SK-N-SH (cell line): ENCODE results near the gene C16orf96. TPM values are rescaled to one million over a fixed set of nuclear protein-coding genes. Genes with fewer than 3 reads are reported as not detected.

Source experiments
- CTCF ChIA-PET: fragments of 300-600, 350-600 bp; formaldehyde crosslinking; extraction: SDS; loops from one replicate; lab custom pipeline; 2021; lab: Yijun Ruan, JAX
- POLR2A ChIA-PET: fragments of 350-600 bp; sonication (Branson Sonifier 250); formaldehyde crosslinking; extraction: SDS; loops from one replicate; lab custom pipeline; 2020; ENCODE audit warnings: antibody characterized with exemption, inconsistent platforms; lab: Yijun Ruan, JAX
- DNase-seq: peaks from one replicate; pipeline ENCODE4 v3.0.0; 2012
- H2AFZ ChIP-seq: fragments of 200-600 bp; sonication (generic); 2 replicates; pipeline ENCODE4 v1.8.1; 2016; ENCODE audit warnings: antibody characterized with exemption, mild to moderate bottlenecking, low read depth
- H3F3A ChIP-seq: fragments of 200-600 bp; sonication (generic); replicated peaks from 2 replicates; pipeline ENCODE3; 2016; ENCODE audit warnings: antibody characterized with exemption, mild to moderate bottlenecking; ENCODE audit not compliant: insufficient read depth
- H3K27ac ChIP-seq, 2 experiments: fragments of 200-500 bp in 1 of 2; fragments of 200-600 bp in 1 of 2; sonication (Bioruptor generic) in 1 of 2; sonication (generic), shearing (Covaris generic) in 1 of 2; 2 replicates each; pipeline versions ENCODE4 v1.5.1 to v1.6.1; 2014 to 2016; ENCODE audit warnings: low read depth in 2 of 2, inconsistent platforms in 1 of 2, low read length in 1 of 2, mild to moderate bottlenecking in 1 of 2, mixed read lengths in 1 of 2
- H3K27me3 ChIP-seq: fragments of 200-600 bp; sonication (generic), shearing (Covaris generic); 2 replicates; pipeline ENCODE4 v1.6.1; 2016; ENCODE audit warnings: mixed run types; ENCODE audit not compliant: insufficient read depth
- H3K36me3 ChIP-seq, 2 experiments: fragments of 200-500 bp in 1 of 2; fragments of 200-600 bp in 1 of 2; sonication (Bioruptor generic) in 1 of 2; sonication (generic) in 1 of 2; replicated peaks in 1 of 2; 2 replicates each; pipeline versions ENCODE3 to v1.5.1; 2014 to 2016; ENCODE audit warnings: low read length in 1 of 2, mild to moderate bottlenecking in 1 of 2; ENCODE audit not compliant: insufficient read depth in 2 of 2, control insufficient read depth in 1 of 2
- H3K4me1 ChIP-seq, 2 experiments: fragments of 200-500 bp in 1 of 2; fragments of 200-600 bp in 1 of 2; sonication (Bioruptor generic) in 1 of 2; sonication (generic), shearing (Covaris generic) in 1 of 2; 2 replicates each; pipeline versions ENCODE4 v1.5.1 to v1.6.1; 2014 to 2016; ENCODE audit warnings: low read depth in 1 of 2, low read length in 1 of 2, mixed run types in 1 of 2; ENCODE audit not compliant: insufficient read depth in 2 of 2, control insufficient read depth in 1 of 2
- H3K4me2 ChIP-seq: fragments of 200-600 bp; sonication (generic), shearing (Covaris generic); 2 replicates; pipeline ENCODE4 v1.6.1; 2017; ENCODE audit warnings: mixed run types
- H3K4me3 ChIP-seq, 2 experiments: fragments of 200-500 bp in 1 of 2; fragments of 200-600 bp in 1 of 2; sonication (Bioruptor generic) in 1 of 2; sonication (generic), shearing (Covaris generic) in 1 of 2; 2 replicates each; pipeline versions ENCODE4 v1.5.1 to v1.8.1; 2014 to 2016; ENCODE audit warnings: low read depth in 2 of 2, inconsistent platforms in 1 of 2, low read length in 1 of 2, mild to moderate bottlenecking in 1 of 2, mixed read lengths in 1 of 2, moderate library complexity in 1 of 2
- H3K79me2 ChIP-seq: fragments of 200-600 bp; sonication (generic); 2 replicates; pipeline ENCODE4 v1.8.1; 2017; ENCODE audit warnings: mild to moderate bottlenecking; ENCODE audit not compliant: insufficient read depth
- H3K9ac ChIP-seq: fragments of 200-600 bp; sonication (generic); 2 replicates; pipeline ENCODE4 v1.6.1; 2017; ENCODE audit warnings: mixed run types
- H3K9me2 ChIP-seq: fragments of 200-600 bp; sonication (generic); 2 replicates; pipeline ENCODE4 v1.6.1; 2017; ENCODE audit warnings: mixed run types
- H3K9me3 ChIP-seq: fragments of 200-600 bp; sonication (generic); 2 replicates; pipeline ENCODE4 v1.6.1; 2017; ENCODE audit warnings: mixed run types, mild to moderate bottlenecking, moderate library complexity
- H4K20me1 ChIP-seq: fragments of 200-600 bp; sonication (generic); 2 replicates; pipeline ENCODE4 v1.6.1; 2017; ENCODE audit warnings: mild to moderate bottlenecking, mixed run types; ENCODE audit not compliant: insufficient read depth
- CTCF ChIP-seq: fragments of 200-600 bp; sonication (generic); IDR thresholded peaks from 2 replicates; pipeline ENCODE4 v1.6.1; 2017; ENCODE audit warnings: antibody characterized with exemption, mild to moderate bottlenecking, moderate library complexity
- EZH2phosphoT487 ChIP-seq: fragments of 200-600 bp; sonication (generic); IDR thresholded peaks from 2 replicates; pipeline ENCODE4 v1.6.1; 2017; ENCODE audit warnings: low read depth, mixed run types, mild to moderate bottlenecking, antibody characterized with exemption, moderate library complexity, borderline replicate concordance
- GATA2 ChIP-seq: sonication (generic); formaldehyde crosslinking; IDR thresholded peaks from 2 replicates; pipeline ENCODE4 v1.5.0; 2020; ENCODE audit warnings: mild to moderate bottlenecking, missing genetic modification reagents
- IRF3 ChIP-seq: fragments of 150-350 bp; IDR thresholded peaks from 2 replicates; pipeline ENCODE4 v1.6.1; 2016; ENCODE audit warnings: mild to moderate bottlenecking, low read depth, low read length
- JUND ChIP-seq: IDR thresholded peaks from 2 replicates; pipeline ENCODE4 v1.4.0; 2012
- MAX ChIP-seq: IDR thresholded peaks from 2 replicates; pipeline ENCODE4 v1.4.0; 2012; ENCODE audit warnings: low read depth
- MXI1 ChIP-seq: IDR thresholded peaks from 2 replicates; pipeline ENCODE4 v1.6.1; 2012; ENCODE audit warnings: mild to moderate bottlenecking, low read depth, low read length, improper control_type of control experiment
- NRF1 ChIP-seq: IDR thresholded peaks from 2 replicates; pipeline ENCODE4 v1.6.1; 2012; ENCODE audit warnings: low read depth, mild to moderate bottlenecking, low read length
- POLR2AphosphoS5 ChIP-seq: IDR thresholded peaks from 2 replicates; pipeline ENCODE4 v1.6.1; 2012; ENCODE audit warnings: low read depth, low read length
- RAD21 ChIP-seq: IDR thresholded peaks from 2 replicates; pipeline ENCODE4 v1.6.1; 2012; ENCODE audit warnings: mild to moderate bottlenecking, low read length
- RFX5 ChIP-seq: IDR thresholded peaks from 2 replicates; pipeline ENCODE4 v1.6.1; 2012; ENCODE audit warnings: mild to moderate bottlenecking, improper control_type of control experiment, low read length
- RXRA ChIP-seq: IDR thresholded peaks from 2 replicates; pipeline ENCODE4 v1.4.0; 2012; ENCODE audit warnings: low read depth, mild to moderate bottlenecking, borderline replicate concordance
- SIN3A ChIP-seq: IDR thresholded peaks from 2 replicates; pipeline ENCODE4 v1.6.1; 2012; ENCODE audit warnings: low read depth, mild to moderate bottlenecking, low read length, moderate library complexity, borderline replicate concordance
- SMC3 ChIP-seq: IDR thresholded peaks from 2 replicates; pipeline ENCODE4 v1.6.1; 2012; ENCODE audit warnings: low read depth, low read length, improper control_type of control experiment
- USF1 ChIP-seq: IDR thresholded peaks from 2 replicates; pipeline ENCODE4 v1.4.0; 2012; ENCODE audit warnings: low read depth, borderline replicate concordance
- USF2 ChIP-seq: fragments of 150-350 bp; IDR thresholded peaks from 2 replicates; pipeline ENCODE4 v1.6.1; 2017; ENCODE audit warnings: antibody characterized with exemption, low read length, low read depth, borderline replicate concordance
- YY1 ChIP-seq: IDR thresholded peaks from 2 replicates; pipeline ENCODE4 v1.4.0; 2012; ENCODE audit warnings: low read depth, mild to moderate bottlenecking
- ZBTB33 ChIP-seq: IDR thresholded peaks from 2 replicates; pipeline ENCODE4 v1.4.0; 2012; ENCODE audit warnings: low read depth, borderline replicate concordance
- WGBS: methylation state at CpG from one replicate; pipeline ENCODE4 v1.1.6; 2017; ENCODE audit warnings: low lambda C conversion rate; 5-methylcytosine and 5-hydroxymethylcytosine counted together
- polyA plus RNA-seq, 3 experiments: library from polyadenylated mRNA; depleted of rRNA; stranded (reverse); fragments of >200 nt; gene quantifications; 2 replicates each; pipeline ENCODE4 v1.2.3, GENCODE V29; 2012

C16orf96 gene
- polyA plus RNA-seq, 1 of the 3 experiments (the other 2 are of a cell fraction): 0.05 TPM

GRCh38 chr16:4612474-4612931 is 56.4 kb downstream of the C16orf96 start:
- no peaks in the 10 kb centered on the region for H3K9me3 ChIP-seq
- DNase-seq: peak; percentile 63
- peak overlapping the region; percentile 88; the same call in 1 of the 2 replicates for H3K4me2 ChIP-seq
- H3K79me2 ChIP-seq: peaks cover 51% of the 10 kb centered on the region
- peaks cover 13 to 27% of the 10 kb centered on the region in 2 experiments; a peak in 3 of 4 replicates for H3K4me1 ChIP-seq
- ChIA-PET CTCF (interaction anchor here (1.7 to 2.1 kb wide), 2 partner anchors 11 to 64 kb away, joined by 7 to 10 read pairs; partner anchors contain the start of gene MGRN1), POLR2A (no interaction called here)
- H2AFZ ChIP-seq: no peak overlapping the region
- H3K9me2 ChIP-seq: no peaks in the 10 kb centered on the region
- H3K4me3 ChIP-seq: peak overlapping the region; percentile 6 to 94; a peak in 2 of 4 replicates
- no peak overlapping the region for H3K9ac ChIP-seq
- no peaks in the 10 kb centered on the region for H3K27me3 ChIP-seq
- H3K27ac ChIP-seq: no peak overlapping the region
- H3K36me3 ChIP-seq: peaks cover 0 to 16% of the 10 kb centered on the region in 2 experiments
- H3F3A ChIP-seq: peaks cover 13% of the 10 kb centered on the region
- WGBS: 90% methylated on average over 7 of the region's 7 CpGs
- peaks cover 40% of the 10 kb centered on the region for H4K20me1 ChIP-seq
- TF ChIP-seq CTCF (peak; percentile 9; the same call in 1 of the 2 replicates), RAD21 (no peak), USF2 (no peak)
- TF ChIP-seq, all 33 proteins: peak for 1

- H2AFZ ChIP-seq: no peak overlapping the region
- peaks cover 0 to 14% of the 10 kb centered on the region in 2 experiments for H3K36me3 ChIP-seq
- H3K4me3 ChIP-seq: peak overlapping the region; percentile 83 to 94
- peak; percentile 48 for DNase-seq
- 73% methylated on average over 8 of the region's 14 CpGs for WGBS
- ChIA-PET POLR2A (no interaction called here), CTCF (interaction anchor here (1.7 to 2.1 kb wide), 2 partner anchors 11 to 65 kb away, joined by 7 to 10 read pairs; partner anchors contain the start of gene MGRN1)
- peak overlapping the region; percentile 80 for H3K9ac ChIP-seq
- H3K4me1 ChIP-seq: peaks cover 13 to 32% of the 10 kb centered on the region in 2 experiments; a peak in 3 of 4 replicates
- H3K79me2 ChIP-seq: peaks cover 55% of the 10 kb centered on the region
- H3F3A ChIP-seq: peaks cover 13% of the 10 kb centered on the region
- no peaks in the 10 kb centered on the region for H3K9me2 ChIP-seq
- H3K27ac ChIP-seq: no peak overlapping the region; a peak in 1 of 4 replicates
- no peaks in the 10 kb centered on the region for H3K27me3 ChIP-seq
- peak overlapping the region; percentile 88 for H3K4me2 ChIP-seq
- no peaks in the 10 kb centered on the region for H3K9me3 ChIP-seq
- H4K20me1 ChIP-seq: peaks cover 40% of the 10 kb centered on the region
- no peak for TF ChIP-seq POLR2AphosphoS5
- TF ChIP-seq GATA2 (CRISPR knock-in tag): no peak
- no peak for TF ChIP-seq JUND
- no peak for TF ChIP-seq NRF1
- TF ChIP-seq IRF3: no peak
- no peak for TF ChIP-seq RFX5
- TF ChIP-seq MXI1: no peak
- TF ChIP-seq YY1: no peak
- no peak for TF ChIP-seq ZBTB33
- no peak for TF ChIP-seq SMC3
- no peak for TF ChIP-seq SIN3A
- TF ChIP-seq RXRA: no peak
- no peak for TF ChIP-seq MAX
- TF ChIP-seq EZH2phosphoT487: no peak
- no peak for TF ChIP-seq USF1
Observed at GRCh38 chr16:4612977-4613635, 57.0 kb downstream of the C16orf96 start.
